Body of pancreas (tissue), 4 donors: ENCODE data around the gene UCP2.

Experiments used
- CTCF ChIP-seq, 7 experiments: fragments of 450-650 bp in 4 of 7; fragments of 200-600 bp in 3 of 7; sonication (generic) in 3 of 7; IDR thresholded peaks; one replicate each; pipeline ENCODE4 v1.5.1; 2016 to 2019; ENCODE audit warnings: antibody characterized with exemption in 7 of 7
- POLR2A ChIP-seq, 3 donors: fragments of 450-650 bp; IDR thresholded peaks; one replicate each; pipeline ENCODE4 v1.6.1; 2016; ENCODE audit warnings: antibody characterized with exemption in 3 of 3, mild to moderate bottlenecking in 2 of 3

- no peak for TF ChIP-seq POLR2A (IDR thresholded peaks at IDR 0.05)
- TF ChIP-seq CTCF (IDR thresholded peaks at IDR 0.05) = no peak
Measured at GRCh38 chr11:73990730-73991129, 8.1 kb upstream of the UCP2 start.
